ENCODE results near the gene SMO.
"Not testable (repeated sequence)": the region's sequence is repeated elsewhere in the genome, so short reads cannot be mapped to it uniquely, and the experiment has no call there.

The SMO gene

DNA sequence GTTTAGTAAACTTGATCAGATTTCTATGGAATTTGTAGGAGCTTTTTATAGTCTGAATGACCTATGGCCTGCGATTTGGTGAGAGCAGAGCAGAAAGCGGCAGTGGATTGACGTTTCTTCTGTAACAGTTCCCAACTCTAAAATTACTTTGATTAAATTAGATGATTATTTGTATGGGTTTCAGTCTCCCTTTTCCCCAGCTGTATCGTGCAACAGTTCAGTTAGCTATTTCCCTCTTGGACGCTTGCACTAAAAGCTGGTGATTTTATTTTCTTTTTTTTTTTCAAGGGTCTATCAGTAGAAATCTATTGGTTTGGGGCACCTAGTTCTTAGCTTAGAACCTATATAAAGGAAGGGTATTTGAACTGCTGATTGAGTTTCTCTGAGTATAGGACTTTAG, 43.2 kb downstream of the SMO start:
- DNase-seq (ENCODE audit: low spot score) (no peak), FAIRE-seq (no peak)

DNA sequence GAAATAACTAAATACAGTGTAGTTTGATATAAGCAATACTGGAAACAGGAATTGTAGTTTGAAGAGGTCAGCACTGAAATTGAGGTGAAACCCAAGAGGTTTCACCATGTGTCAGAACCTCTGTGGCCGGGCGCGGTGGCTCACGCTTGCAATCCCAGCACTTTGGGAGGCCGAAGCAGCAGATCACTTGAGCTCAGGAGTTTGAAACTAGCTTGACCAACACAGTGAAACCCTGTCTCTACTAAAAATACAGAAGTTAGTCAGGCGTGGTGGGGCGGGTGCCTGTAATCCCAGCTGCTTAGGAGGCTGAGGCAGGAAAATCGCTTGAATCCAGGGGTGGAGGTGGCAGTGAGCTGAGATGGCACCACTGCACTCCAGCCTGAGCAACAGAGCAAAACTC, 50.1 kb downstream of the SMO start:
- DNase-seq (ENCODE audit: low spot score) (no peak), FAIRE-seq (no peak)

DNA sequence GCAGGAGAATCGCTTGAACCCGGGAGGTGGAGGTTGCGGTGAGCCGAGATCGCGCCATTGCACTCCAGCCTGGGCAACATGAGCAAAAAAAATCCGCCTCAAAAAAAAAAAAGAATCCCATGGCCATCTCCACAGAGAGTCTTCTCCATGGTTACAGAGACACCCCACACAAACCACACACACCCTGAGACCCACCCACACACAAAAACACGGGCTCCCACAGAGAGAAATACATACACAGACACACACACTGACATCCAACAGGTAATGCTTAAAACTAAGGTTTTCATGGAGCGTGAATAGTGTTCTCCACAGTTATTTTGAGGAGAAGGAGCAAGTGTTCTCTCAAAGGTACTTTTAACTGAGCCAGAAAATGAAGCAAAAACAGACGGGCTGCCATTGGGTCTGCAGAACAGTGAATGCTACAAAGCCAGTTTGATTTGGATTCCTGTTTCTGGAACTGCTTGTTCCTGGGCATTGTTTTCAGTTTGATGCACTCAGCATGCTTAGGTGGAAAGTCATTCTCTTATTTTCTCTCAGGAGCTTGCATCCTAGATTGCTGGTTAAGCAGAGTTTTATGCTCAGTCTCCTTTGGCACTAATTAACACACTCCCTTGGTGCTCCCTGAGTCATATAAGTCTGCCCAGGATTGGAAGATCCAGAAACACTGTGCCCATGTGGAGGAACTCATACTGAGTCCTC, 51.8 kb downstream of the SMO start:
- no peak for FAIRE-seq

DNA sequence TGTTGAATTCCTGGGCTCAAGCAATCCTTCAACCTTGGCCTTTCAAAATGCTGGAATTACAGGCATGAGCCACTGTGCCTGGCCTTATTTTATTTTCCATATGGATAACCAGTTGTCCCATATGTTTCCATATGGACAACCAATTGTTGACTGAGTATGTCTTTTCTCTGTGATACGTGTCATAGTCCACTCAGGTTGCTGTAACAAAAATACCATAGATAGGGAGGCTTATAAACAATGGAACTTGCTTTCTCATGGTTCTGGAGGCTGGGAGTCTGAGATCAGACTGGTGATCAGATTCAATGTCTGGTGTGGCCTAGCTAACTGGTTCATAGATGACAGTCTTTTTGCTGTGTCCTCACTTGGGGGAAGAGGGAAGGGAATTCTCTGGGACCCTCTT, 55.8 kb downstream of the SMO start:
- no peak for DNase-seq (ENCODE audit: low spot score)
- FAIRE-seq, result no peak

More for the DNA sequence above, 51.8 kb downstream of the SMO start:
- DNase-seq (ENCODE audit: low spot score), result no peak

DNA sequence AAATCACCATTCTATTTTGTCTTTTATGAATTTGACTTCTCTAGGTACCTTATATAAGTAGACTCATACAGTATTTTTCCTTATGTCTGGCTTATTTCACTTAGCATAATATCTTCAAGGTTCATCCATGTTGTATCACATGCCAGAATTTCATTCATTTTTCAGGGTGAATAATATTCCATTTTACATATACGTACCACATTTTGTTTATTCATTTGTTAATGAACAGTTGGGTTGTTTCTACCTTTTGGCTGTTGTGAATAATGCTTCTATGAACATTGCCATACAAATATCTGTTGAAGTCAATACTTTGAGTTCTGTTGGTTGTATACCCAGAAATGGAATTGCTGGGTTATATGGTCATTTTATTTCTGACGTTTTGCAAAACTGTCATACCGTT, 57.1 kb downstream of the SMO start:
- DNase-seq (ENCODE audit: low spot score) (no peak), FAIRE-seq (no peak)

DNA sequence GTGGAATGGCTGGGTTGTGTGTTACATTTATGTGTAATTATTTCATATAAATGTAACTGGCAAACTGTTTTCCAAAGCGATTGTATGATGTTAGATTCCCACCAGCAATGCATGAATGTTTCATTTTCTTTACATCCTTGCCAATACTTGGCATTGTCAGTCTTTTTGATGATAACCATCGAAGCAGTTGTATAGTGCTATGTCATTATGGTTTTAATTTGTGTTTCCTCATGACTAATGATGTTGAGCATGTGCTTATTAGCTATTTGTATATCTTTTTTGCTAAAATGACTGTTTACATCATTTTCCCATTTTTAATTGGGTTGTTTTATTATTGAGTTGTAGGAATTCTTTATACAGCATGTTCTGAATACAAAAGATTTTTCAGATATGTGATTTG, 58.7 kb downstream of the SMO start:
- FAIRE-seq, result no peak
- no peak for DNase-seq (ENCODE audit: low spot score)

DNA sequence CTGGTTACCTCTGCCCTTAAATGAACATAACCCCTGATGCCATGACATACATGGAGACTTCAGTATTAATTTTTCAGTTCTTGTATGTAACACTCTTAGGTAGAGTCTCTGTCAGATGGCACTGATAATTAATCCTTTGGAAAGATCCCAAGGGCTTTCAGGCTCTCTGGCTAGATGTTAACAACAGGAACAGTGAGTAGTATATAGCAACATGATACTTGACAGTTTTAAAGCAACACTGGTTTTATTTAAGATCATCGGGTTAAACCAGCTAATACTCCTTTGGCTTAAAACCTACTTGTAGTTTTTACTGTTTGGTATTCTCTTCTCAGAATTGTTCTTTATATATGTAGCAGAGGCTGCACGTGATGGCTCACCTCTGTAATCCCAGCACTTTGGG, 63.7 kb downstream of the SMO start:
- FAIRE-seq, result no peak
- no peak for DNase-seq (ENCODE audit: low spot score)

DNA sequence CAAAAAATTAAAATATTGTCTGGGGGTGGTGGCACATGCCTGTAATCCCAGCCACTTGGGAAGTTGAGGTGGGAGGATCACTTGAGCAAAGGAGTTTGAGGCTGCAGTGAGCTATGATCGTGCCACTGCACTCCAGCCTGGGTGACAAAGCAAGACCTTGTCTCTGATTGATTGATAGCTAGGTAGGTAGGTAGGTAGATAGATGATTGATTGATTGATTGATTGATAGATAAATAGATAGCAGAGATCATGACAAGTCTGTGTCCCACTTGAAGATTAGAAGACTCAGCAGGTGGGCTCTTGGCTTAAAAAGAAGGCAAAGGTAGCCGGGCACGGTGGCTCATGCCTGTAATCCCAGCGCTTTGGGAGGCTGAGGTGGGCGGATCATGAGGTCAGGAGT, 64.2 kb downstream of the SMO start:
- FAIRE-seq; DNase-seq (ENCODE audit: low spot score): not testable (repeated sequence)

DNA sequence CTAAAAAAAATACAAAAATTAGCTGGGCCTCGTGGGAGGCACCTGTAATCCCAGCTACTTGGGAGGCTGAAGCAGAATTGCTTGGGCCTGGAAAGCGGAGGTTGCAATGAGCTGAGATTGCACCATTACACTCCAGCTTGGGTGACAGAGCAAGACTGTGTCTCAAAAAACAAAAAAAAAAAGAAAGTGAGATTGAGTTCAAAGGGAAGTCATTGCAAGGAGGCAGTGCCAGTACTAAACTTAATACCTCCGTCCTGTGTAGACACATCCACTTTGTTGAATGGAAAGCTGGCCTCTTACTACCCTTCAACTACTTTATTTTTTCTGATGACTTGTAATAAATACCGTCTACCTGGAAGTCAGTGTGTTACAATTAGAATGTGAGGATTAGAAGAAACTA, 67.4 kb downstream of the SMO start:
- DNase-seq (ENCODE audit: low spot score), result no peak
- no peak for FAIRE-seq

DNA sequence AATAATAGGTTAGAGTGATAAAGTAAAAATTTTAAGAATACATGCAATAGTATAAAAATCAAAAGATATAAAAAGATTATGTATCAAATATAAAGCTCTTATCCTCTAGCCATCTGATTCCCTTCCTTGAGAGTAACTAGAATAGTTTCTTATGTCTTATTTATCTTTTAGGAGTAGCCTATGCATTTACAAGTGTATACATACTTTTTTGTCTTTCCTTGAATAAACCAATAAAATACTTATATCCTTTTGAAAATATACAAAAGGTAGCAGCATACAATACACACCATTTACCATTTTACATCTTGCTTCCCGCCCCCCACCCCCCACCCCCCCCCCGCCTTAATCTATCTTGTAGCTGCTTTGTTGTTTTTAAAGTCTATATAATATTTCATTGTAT, 67.8 kb downstream of the SMO start:
- FAIRE-seq, result no peak
- no peak for DNase-seq (ENCODE audit: low spot score)

DNA sequence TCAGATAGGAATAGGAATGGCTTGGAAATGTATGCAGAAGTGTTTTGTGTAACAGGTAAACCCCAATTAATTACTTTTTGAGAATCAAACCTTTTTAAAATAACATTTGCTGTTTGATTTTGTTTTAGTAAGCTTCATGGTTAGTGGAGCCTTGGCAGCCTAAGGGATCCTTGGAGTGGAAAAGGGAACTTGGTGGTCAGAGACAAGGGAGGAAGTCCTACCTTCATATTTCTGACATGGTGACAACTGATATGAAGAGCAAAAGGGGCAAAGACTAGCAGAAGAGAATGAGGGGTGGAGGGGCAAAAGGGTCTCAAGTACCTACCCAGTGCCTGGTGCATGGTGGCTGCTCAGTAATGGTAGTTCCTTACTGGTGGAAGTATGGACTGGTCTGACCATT, 68.7 kb downstream of the SMO start:
- FAIRE-seq, result no peak
- DNase-seq (ENCODE audit: low spot score), result no peak

DNA sequence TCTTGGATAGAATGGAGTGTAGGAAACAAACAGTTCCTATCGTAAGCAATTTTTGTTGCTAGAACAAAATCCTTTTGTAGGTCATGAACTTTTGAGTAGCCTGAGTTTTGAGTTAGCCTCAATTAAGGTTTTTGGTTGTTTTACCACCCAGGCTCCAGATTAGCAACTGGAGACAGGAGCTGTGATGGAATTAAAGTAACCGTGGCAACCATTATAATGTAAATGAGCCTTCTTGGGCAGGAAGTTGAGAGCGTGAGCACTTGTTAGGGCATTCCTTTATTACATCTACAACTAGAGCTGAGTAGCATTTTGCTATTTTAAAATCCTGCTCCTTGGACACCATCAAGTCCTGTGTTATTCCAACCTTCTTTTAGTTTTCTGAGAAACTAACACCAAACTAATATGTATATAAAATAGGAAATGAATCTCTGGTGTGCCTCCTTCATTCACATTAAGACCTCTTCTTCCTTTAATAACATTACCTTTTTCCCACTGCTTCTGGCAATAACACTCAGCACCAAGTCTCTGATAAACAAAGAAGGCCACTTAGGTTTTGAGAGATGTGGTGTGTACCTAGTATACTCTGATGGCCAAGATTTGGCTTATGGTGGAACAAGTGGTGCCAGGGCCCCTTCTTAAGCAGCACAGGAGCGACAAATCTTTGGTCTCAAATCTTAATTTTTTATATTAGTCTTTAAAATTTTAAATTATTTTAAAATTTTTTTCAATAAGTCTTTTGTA, 70.4 kb downstream of the SMO start:
- FAIRE-seq (no peak), DNase-seq (ENCODE audit: low spot score) (no peak)

DNA sequence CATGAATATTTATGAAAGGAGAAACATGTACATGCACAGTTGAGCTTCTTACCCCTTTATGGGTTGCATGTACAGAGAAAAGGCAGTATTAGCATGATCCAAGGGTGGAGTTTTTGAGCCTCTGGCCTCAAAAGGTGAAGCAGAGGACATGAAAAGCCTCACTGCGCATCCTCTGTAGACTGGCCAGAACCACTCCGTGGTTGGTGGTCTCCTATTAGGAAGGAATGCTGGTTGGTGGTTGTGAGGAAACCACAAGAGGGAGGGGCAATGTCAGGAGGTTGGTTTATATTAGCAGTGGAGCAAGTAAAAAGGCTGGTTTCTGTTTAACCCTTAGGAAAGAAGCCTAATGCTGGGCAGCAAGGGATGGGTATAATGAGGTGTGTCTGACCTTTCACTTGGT, 73.9 kb downstream of the SMO start:
- FAIRE-seq, result no peak

More for the DNA sequence above, 73.9 kb downstream of the SMO start:
- DNase-seq (ENCODE audit: low spot score), result no peak
